Left renal pelvis (tissue), 4 donors: ENCODE data around the gene RNASET2. TPM values are rescaled to one million over a fixed set of nuclear protein-coding genes. Genes with fewer than 3 reads are reported as not detected.
"Not testable (repeated sequence)": the region's sequence is repeated elsewhere in the genome, so short reads cannot be mapped to it uniquely, and the experiment has no call there.

Source experiments
- DNase-seq, 4 donors: peaks; one replicate each; pipeline ENCODE4 v3.0.0-alpha.2; 2013; ENCODE audit warnings: low read depth in 4 of 4, low spot score in 3 of 4
- polyA plus RNA-seq, 4 donors: library from polyadenylated mRNA; unstranded; fragments of 120-200 nt; gene quantifications; one replicate each; pipeline ENCODE4 v1.2.1, GENCODE V29; 2013; ENCODE audit not compliant: insufficient read length in 4 of 4

Gene RNASET2
- polyA plus RNA-seq, 4 donors, result 42.1 to 69.5 (median 58.9) TPM

DNA sequence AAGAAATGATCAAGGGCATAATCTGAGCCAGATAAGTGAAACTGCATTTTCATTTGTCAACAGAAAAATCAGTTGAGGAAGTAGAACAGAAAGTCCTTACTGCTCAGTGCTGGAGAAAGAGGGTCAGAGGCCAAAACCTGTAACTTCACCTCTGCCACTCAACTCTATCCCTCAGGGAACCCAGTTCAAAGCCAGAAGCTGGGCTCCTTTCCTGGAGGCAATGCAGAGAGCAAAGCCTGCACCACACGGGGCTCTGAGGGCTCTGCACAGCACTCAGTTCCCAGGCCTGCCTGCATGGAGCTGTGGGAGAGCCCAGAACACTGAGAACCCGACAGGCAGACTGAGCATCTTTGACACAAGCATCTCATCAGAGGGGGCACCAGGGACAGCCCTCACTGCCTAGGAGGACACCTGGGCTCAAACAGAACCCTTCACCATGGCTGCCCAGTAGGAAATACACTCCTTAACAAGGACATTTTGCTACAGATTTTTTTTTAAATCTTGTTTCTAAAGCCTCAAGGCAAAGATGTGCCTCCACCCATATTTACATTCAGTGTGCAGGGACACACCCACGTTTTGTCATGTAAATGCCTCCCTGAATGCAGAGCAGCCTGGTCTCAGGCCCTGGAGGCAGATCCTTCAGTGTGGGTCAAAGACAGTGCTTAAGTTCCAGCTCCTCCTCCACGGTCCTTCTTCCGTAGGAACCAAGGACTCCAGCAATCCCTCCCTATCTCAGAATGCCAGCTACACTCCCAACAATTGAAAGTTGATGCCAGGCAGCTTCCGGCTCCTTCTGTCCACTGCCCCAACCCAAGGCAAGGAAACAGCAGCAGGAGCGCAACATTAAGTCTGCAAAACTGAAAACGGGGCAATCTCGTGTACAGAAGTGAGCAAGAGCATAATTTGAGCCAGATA is 6.6 kb downstream of the RNASET2 start:
- no peak for DNase-seq

DNA sequence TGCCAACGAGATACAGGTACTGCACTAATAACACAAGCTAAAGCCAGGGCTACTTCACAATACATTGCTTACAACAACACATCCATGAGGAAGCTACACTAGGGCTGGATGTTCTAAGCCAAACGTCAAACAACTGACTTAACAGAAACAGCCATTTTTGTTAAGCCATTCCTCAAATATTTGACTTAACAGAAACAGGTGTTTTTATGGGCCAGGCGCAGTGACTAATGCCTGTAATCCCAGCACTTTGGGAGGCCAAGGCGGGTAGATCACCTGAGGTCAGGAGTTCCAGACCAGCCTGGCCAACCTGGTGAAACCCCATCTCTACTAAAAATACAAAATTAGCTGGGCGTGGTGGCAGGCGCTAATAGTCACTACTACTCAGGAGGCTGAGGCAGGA is 7.6 kb downstream of the RNASET2 start:
- not testable (repeated sequence) for DNase-seq

DNA sequence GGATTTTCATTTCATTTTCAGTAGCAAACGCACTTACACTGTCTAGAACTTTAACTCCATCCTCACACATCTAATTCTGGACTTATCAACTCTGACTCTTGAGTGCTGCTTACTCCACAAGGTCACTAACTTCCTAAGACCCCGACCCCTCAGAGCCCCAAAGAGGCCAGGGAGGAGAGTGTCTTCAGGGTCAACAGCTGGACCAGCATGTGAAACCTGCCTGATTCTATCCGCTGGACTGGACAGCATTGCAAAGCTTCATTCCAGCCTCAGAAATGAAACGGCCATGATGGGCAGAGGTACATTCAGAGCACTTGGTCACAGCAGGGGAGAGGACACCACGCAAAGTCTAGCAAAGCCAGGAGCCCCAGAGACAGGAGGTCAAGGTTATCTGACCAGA is 9.1 kb downstream of the RNASET2 start:
- DNase-seq, result no peak

DNA sequence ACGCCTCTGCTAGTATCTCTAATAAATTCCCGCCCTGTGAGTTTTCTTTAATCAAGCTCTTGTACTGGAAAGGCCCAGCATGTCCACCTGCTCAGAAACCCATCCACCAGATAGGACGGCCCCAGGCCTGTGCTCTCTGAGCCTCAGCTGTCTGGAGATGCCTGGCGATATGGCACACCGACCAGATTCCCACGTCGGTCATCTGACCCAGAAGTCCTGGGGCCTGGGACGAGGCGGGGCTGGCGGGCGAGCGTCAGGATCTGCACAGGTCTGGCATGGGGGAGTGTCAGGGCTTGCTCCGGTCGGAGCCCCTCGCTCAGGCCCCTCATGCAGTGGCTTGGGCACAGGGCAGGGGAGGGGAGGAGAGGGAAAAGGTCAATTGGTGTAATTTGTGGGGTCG is 10.2 kb downstream of the RNASET2 start:
- DNase-seq, result no peak

DNA sequence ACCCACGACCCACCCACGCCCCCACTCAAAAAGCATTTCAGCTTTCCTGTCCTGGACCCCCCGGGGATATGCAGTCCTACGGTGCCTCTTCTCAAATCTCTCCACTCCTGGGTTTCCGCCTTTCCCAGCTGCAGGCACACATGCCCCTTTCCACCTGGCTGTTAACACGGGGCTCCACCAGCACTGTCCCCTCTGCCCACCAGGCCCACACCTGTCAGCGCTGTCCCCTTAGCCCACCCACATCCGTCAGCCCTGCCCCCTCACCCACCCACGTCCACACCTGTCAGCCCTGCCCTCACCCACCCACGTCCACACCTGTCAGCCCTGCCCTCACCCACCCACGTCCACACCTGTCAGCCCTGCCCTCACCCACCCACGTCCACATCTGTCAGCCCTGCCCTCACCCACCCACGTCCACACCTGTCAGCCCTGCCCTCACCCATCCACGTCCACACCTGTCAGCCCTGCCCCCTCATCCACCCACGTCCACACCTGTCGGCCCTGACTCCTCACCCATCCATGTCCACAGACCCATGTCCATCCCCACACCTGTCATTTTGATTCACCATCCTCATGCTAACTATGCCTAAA is 11.6 kb downstream of the RNASET2 start:
- no peak for DNase-seq

DNA sequence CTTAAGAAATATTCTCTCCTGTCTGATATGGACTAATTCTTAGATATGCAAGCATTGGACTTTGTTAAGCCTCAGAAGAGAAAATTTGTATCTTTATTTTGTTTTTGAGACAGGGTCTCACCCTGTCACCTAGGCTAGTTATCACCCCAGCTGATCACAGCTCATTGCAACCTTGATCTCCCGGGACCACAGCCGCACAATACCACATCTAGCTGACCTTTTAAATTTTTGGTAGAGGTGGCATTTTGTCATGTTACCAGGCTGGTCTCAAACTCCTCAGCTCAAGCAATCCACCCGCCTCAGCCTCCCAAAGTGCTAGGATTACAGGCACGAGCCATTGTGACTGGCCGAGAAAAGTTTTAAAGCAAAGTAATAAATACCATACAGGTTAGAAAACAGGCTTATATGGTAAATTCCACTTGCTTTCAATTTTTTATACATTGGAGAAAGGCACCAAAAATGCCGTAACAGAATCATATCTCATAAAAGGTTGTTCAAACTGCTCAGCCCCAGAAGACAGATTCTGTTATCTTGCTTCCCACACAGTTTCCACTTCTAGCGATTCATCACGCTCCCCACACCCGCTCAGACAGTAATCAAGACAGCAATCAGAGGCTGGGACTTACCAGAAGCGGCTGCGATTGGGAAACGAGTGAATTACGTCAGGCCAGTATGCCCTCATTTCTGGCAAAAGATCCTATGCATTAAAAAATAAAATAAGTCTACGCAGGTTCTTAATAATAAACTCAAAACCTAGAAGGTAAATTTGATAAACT is 13.8 kb downstream of the RNASET2 start:
- DNase-seq, result no peak

DNA sequence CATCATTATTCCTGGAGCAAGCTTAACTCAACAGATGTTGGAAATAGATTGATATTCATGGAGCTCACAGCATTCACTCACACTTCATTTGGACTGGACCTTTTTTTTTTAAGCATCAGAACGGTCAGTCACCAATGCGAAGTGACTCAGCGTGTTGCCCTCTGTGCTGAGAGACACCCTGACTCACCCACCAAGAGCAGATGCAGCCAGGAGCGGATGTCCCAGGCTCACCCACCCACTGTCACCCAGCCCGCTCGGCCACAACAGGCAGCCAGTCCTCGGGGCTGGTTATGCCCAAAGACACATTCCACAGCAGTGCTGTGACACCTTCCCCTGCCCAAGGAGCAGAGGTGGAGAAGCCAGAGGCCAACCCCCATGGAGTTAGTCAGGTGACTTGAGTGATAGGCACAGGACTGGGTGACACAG is 15.7 kb downstream of the RNASET2 start:
- no peak for DNase-seq

DNA sequence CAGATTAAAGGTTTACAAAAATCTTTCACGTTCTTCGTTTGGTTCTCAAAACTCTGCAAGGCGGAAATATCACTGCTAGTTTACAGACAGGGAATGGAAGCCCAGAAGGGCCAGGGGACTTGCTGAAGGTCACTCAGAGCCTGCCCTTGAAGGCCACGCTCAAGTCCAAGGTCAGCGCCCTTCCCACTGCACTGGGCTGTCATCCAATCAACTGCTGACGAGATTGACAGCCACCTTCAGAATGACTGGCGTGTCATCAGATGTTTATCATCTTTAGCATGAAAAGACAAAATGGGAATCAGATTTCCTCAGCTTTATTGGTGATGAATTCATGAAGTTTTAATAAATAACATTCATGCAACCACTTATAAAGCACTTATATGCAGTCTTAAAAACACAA is 16.5 kb downstream of the RNASET2 start:
- no peak for DNase-seq

DNA sequence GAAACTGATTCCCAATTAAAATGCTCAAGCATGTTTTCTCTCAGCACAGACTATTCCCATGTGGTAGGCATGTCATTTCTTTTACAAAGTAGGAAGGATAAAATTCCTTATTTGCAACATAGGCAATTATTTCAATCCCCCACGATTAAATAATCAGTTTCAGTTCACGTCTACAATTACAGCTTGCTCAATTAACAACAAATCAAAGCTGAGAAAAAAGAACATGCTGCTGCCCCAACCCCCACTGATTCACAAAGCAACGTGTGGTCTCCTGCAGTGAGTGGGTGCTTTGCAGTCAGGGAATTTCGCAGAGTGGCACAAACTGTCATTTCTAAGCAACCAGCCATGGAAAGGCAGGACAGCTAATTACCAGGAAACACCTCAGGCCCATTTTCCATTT is 17.0 kb downstream of the RNASET2 start:
- no peak for DNase-seq

DNA sequence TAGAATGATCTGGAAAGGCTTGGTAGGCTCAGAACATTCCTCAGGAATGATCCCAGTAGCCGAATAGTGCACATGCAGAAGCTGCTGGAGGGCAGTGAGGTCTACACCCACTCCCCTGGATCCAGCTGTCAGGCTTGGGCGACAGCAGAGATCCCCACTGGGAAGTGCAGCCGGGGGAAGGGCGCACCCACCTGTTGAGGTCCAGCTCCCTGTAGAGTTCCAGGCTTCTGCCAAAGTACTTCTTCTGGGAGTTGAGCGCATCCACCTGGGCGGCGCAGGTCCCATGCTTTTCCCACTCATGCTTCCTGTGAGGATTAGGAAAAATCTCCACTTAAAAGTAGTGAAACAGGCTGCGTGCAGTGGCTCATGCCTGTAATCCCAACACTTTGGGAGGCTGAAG is 17.6 kb downstream of the RNASET2 start:
- no peak for DNase-seq

DNA sequence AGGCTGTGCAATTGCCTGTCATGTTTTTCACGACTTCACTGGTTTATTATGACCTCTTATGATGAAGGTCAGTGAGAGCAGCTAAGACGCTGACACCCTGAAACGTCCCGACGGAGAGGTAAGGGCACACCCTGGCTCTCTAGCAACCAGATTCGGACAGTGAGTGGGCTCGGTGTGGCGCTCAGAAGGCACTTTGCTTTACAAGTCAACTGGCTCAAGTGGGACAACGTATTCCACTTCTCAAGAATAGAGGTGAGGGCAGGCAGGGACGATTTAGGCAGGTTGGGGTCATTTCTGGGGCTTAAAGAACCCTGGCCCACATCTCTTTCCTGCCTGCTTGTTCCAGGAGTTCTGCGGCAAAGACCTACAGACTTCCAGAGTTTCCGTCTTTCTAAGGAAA is 18.2 kb downstream of the RNASET2 start:
- no peak for DNase-seq

DNA sequence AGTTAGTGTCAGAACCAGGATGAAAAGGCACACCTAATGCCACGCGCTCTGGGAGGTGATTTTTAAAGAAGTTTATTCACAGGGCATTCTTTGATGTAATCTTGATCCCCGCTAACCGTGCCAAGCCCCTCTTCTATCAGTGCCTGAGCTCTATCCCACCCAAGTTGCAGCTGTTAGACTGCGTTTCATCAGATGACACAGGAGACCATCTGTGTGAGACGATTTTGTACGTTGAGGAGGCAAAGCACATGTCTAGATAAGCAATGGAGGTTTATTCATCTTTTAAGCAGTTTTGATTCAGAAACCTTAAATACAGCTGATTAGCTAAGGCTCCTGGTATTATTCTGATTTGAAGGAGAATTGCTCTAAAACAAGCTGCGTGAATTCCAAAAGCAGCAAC is 18.6 kb downstream of the RNASET2 start:
- no peak for DNase-seq

DNA sequence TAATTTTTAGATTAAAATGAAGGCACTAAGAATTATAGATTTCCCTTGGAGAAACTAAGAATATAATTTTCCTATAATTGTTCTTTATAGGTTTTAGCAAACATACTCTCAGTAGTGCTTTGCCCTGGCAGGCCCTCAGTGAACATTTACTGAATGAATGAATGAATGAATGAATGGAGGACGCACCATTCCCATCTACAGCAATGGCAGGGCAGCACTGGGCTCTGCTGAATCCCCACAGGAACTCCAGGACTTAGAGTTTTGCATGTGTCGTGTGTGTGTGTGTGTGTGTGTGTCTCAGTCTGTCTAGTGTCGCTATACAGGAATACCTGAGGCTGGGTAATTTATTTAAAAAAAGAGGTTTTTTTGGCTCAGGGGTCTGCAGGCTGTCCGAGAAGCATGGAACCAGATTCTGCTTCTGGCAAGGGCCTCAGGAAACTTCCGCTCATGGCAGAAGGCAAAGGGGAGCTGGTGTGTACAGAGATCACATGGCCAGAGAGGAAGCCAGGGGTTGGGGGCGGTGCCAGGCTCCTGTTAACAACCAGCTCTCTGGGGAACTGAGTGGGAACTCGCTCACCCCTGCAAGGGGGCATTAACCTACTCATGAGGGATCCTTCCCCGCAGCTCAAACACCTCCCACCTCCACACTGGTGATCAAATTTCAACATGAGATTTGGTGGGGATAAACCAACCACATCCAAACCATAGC is 20.1 kb downstream of the RNASET2 start:
- DNase-seq, result no peak

DNA sequence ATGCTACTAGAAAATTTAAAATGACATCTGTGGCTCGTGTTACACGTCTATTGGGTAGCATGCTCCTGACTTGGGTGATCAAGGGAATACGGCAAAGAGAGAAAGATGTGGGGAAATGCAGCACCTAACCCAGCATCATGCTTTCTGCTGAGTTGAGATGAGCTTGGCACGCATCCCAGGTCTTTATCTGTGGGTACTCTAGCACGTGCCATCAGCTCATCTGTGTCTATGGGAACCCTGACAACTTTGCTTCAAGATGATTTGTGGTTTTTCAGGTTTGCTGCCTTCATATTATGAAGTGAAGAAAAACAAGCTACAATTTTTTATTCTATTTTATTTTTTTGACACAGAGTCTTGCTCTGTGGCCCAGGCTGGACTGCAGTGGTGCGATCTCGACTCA is 21.0 kb downstream of the RNASET2 start:
- no peak for DNase-seq

DNA sequence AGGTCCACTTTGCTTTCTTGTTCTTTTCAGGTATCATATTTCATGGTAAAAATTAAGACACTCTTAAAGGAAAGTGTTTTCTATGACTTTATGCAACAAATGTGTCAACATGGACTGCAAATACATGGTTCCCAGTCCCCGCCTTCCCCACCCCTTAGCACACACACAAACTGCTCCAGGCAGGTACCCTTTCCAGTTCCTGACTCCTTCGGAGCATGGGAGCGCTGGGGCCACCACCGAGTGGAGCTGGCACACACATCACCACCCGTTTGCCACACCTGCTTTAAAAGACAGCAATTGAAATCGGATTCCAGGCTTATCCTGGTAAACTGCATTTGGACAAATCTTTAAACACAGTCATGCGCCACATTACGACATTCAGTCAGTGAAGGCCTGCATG is 22.2 kb downstream of the RNASET2 start:
- no peak for DNase-seq

DNA sequence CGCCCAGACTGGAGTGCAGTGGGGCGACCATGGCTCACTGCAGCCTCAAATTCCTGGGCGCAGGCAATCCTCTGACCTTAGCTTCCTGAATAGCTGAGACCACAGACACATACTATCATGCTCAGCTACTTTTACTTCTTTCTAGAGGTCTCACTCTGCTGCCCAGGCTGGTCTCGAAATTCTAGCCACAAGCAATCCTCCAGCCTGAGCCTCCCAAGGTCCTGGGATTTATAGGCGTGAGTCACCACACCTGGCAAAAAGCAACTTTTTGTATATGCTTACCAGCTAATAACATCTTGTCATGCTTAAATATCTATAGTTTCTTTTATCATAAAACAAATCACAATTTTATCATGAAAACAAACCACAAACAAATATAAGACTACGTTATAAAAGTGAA is 23.0 kb downstream of the RNASET2 start:
- no peak for DNase-seq

DNA sequence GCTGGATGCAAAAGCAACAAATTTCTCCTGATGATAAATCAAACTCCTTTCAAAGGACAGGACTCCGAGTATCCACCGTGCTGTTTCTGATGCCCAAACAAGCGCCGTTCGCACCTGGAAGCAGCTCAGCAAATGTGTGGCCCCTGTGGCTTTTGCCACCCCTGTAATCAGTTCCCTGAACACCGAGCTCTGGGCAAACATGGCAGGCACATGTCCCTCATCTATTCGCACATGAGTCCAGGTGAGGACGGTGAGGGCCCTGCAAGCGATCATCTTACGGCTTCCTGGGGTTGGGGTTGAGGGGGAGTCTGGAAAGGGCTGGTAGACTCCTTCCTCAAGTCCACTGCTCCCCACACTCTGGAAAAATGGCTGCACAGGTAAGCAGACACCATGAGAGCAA is 23.7 kb downstream of the RNASET2 start:
- no peak for DNase-seq

DNA sequence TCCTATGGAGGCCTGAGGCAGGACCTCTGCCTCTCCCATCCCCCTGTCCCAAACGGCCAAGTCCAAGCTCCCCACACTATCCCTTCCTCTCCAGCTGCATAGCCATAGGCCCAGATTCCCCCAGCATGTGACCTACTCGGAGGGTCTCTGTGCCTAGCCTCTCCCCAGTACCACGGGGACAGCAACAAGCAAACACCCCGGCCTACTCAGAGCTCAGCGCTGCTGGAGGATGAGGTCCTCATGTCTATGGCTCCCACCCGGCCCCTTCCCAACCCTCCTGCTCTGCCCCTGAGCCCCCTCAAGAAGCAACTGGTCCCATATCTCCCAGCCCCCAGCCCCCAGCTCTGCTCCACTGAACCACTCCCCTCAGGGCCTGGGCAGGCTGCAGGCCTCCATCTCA is 24.2 kb downstream of the RNASET2 start:
- DNase-seq, result no peak

DNA sequence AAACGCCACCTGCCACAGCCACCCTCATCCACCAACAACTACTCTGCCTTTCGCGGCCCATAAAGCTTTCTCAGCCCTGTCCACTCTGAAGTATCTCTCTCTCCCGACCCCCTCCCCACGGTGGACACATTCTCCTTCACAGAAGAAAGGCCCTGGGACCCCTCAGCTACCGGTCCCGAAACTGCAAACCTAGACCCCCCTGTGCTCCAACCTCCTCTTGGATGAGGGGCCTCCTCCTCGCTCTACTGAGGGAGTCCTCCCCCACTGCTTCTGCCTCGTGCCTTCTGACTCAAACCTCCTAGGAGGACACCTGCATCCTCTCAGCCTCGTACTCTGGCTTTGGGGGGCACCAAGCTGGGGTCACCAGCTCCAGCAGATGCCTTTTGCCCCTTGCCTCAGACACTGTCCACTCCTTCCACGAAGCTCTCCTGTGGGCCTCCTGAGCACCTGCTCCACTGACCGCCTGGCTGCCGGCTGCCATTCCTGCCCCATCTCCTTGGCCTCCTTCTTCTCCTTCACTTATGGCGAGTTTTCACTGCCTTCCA is 24.9 kb downstream of the RNASET2 start:
- no peak for DNase-seq

DNA sequence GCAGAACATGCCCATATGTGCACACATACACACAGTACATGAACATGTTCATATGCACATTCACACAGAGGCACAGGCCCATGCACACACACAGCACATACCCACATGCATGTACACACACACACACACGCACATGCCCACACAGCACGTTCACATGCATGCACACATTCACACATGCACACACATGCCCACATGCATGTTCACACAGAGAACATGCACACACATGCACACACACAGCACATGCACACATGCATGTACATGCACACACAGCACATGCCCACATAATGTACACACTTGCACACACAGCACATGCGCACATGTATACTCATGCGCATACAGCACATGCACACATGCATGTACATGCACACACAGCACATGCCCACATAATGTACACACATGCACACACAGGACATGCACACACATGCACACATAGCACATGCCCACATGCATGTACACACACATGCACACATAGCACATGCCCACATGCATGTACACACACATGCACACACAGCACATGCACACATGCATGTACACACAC is 25.9 kb downstream of the RNASET2 start:
- DNase-seq, result no peak
